Spleen (tissue), 11 donors: ENCODE data around the gene RNPEPL1. TPM values are rescaled to one million over a fixed set of nuclear protein-coding genes. Genes with fewer than 3 reads are reported as not detected.
A peak's percentile ranks its signal among the peaks of the same experiment; 100 is the strongest.

ENCODE experiments used
- DNase-seq: peaks from one replicate; pipeline ENCODE4 v3.0.0-alpha.2; 2020
- H3K27ac ChIP-seq, 8 donors: fragments of 200-600 bp; sonication (generic) in 7 of 8; 1 replicate in 4 of 8; 2 replicates in 4 of 8; pipeline versions ENCODE4 v1.5.0 to v1.8.0; 2016 to 2021; ENCODE audit warnings: inconsistent platforms in 4 of 8, mild to moderate bottlenecking in 4 of 8, moderate library complexity in 1 of 8
- H3K27me3 ChIP-seq, 7 donors: fragments of 200-600 bp; sonication (generic) in 6 of 7; replicated peaks in 1 of 7; 1 replicate in 4 of 7; 2 replicates in 3 of 7; pipeline versions ENCODE4 v1.5.0 to v1.8.0; 2016 to 2021; ENCODE audit warnings: inconsistent platforms in 3 of 7, mild to moderate bottlenecking in 1 of 7
- H3K36me3 ChIP-seq, 6 donors: fragments of 200-600 bp; sonication (generic) in 5 of 6; 1 replicate in 4 of 6; 2 replicates in 2 of 6; pipeline versions ENCODE4 v1.5.0 to v1.8.0; 2016 to 2021; ENCODE audit warnings: inconsistent platforms in 2 of 6
- H3K4me1 ChIP-seq, 6 donors: fragments of 200-600 bp; sonication (generic) in 5 of 6; 1 replicate in 3 of 6; 2 replicates in 3 of 6; pipeline versions ENCODE4 v1.5.0 to v1.8.0; 2016 to 2021; ENCODE audit warnings: inconsistent platforms in 3 of 6
- H3K4me3 ChIP-seq, 8 donors: fragments of 200-600 bp; sonication (generic) in 7 of 8; 1 replicate in 4 of 8; 2 replicates in 4 of 8; pipeline versions ENCODE4 v1.5.0 to v1.8.0; 2016 to 2021; ENCODE audit warnings: inconsistent platforms in 4 of 8, mild to moderate bottlenecking in 4 of 8, moderate library complexity in 2 of 8
- H3K9me3 ChIP-seq, 8 donors: fragments of 200-600 bp; sonication (generic) in 7 of 8; 1 replicate in 4 of 8; 2 replicates in 4 of 8; pipeline versions ENCODE4 v1.5.0 to v1.8.0; 2016 to 2021; ENCODE audit warnings: inconsistent platforms in 4 of 8
- POLR2A ChIP-seq, 3 donors: fragments of 450-650 bp; IDR thresholded peaks; one replicate each; pipeline ENCODE4 v1.5.1; 2017; ENCODE audit warnings: antibody characterized with exemption in 3 of 3, mild to moderate bottlenecking in 1 of 3
- POLR2AphosphoS5 ChIP-seq, 3 donors: sonication (generic); formaldehyde crosslinking; IDR thresholded peaks; one replicate each; pipeline ENCODE4 v1.5.1; 2017; ENCODE audit warnings: antibody characterized with exemption in 3 of 3
- WGBS, 5 donors: extraction: QIAGEN DNeasy Blood & Tissue Kit in 3 of 5; methylation state at CpG; one replicate each; pipeline versions ENCODE4 v1.1.5 to v1.1.7; 2013 to 2018; 5-methylcytosine and 5-hydroxymethylcytosine counted together
- intact Hi-C: fragments of 100-400 bp; cut with DNase I; formaldehyde crosslinking; loops from one replicate; pipeline ENCODE4 v1.15.0; 2023; ENCODE audit warnings: low total_unique reads
- polyA plus RNA-seq, 3 donors: library from polyadenylated mRNA; stranded (reverse); fragments of 200-250 nt; gene quantifications; one replicate each; pipeline ENCODE4 v1.2.1, GENCODE V29; 2013
- total RNA-seq, 7 donors: library from RNA; depleted of rRNA in 3 of 7; stranded (reverse); fragments of >200 nt in 3 of 7; fragmentation: NEBNext Ultra II Directional in 4 of 7; extraction: Animal tissue kit (Norgen Biotek cat#: 25700) in 4 of 7; gene quantifications; one replicate each; pipeline versions ENCODE4 v1.1.0 to v1.2.1, GENCODE V29; 2016 to 2021
- TF ChIP-seq, protein P1 (sequence below), 11 experiments: fragments of 200-600 bp in 7 of 11; fragments of 450-650 bp in 4 of 11; sonication (generic) in 4 of 11; IDR thresholded peaks in 8 of 11; conservative IDR thresholded peaks in 3 of 11; 1 replicate in 7 of 11; 2 replicates in 4 of 11; pipeline versions ENCODE4 v1.4.0 to v1.8.0; 2016 to 2021; ENCODE audit warnings: antibody characterized with exemption in 11 of 11, inconsistent platforms in 4 of 11, mild to moderate bottlenecking in 1 of 11
- donor health status: healthy with polysubstance abuse.
- donor health status: DM: no; HTN: no; CAD: no; lungs with moderate emphysema.
- donor health status: DM: no; HTN: no; CAD: no.
- donor health status: Bipolar disorder and iron deficiency.
- donor health status: healthy.
- donor health status: DM: no; HTN: no; CAD: no.
- donor health status: DM: yes; HTN: yes; CAD: no.

Gene RNPEPL1
- total and polyA plus RNA-seq, 10 donors = 57.2 to 165 (median 87.4) TPM

- H3K27ac ChIP-seq = peak overlapping the region in 4 of 8 donors; percentile 1 to 61 (median 50)
- H3K27me3 ChIP-seq = no peaks in the 10 kb centered on the region
- 69 to 93% (median 83%) methylated on average over 18 to 19 of the region's 19 CpGs for WGBS, 5 donors
- TF ChIP-seq POLR2A (IDR thresholded peaks at IDR 0.05) (no peak), POLR2AphosphoS5 (IDR thresholded peaks at IDR 0.05) (peak in 1 of 3 donors; percentile 25)
- TF ChIP-seq, protein P1, sequence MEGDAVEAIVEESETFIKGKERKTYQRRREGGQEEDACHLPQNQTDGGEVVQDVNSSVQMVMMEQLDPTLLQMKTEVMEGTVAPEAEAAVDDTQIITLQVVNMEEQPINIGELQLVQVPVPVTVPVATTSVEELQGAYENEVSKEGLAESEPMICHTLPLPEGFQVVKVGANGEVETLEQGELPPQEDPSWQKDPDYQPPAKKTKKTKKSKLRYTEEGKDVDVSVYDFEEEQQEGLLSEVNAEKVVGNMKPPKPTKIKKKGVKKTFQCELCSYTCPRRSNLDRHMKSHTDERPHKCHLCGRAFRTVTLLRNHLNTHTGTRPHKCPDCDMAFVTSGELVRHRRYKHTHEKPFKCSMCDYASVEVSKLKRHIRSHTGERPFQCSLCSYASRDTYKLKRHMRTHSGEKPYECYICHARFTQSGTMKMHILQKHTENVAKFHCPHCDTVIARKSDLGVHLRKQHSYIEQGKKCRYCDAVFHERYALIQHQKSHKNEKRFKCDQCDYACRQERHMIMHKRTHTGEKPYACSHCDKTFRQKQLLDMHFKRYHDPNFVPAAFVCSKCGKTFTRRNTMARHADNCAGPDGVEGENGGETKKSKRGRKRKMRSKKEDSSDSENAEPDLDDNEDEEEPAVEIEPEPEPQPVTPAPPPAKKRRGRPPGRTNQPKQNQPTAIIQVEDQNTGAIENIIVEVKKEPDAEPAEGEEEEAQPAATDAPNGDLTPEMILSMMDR (IDR thresholded peaks at IDR 0.05 in 8 of 11, conservative IDR thresholded peaks at IDR 0.05 in 3 of 11) = no peak
- peaks cover 0 to 33% (median 5%) of the 10 kb centered on the region in 6 donors for H3K36me3 ChIP-seq
- intact Hi-C loops = no loop called here
- H3K4me1 ChIP-seq = peaks cover 0 to 38% (median 8%) of the 10 kb centered on the region in 6 donors
- H3K4me3 ChIP-seq = peak overlapping the region in 1 of 8 donors; percentile 5
- DNase-seq = peak; percentile 70
- H3K9me3 ChIP-seq = no peaks in the 10 kb centered on the region
These were observed 36.8 kb downstream of the RNPEPL1 start for GRCh38 chr2:240604939-240605716.

DNA sequence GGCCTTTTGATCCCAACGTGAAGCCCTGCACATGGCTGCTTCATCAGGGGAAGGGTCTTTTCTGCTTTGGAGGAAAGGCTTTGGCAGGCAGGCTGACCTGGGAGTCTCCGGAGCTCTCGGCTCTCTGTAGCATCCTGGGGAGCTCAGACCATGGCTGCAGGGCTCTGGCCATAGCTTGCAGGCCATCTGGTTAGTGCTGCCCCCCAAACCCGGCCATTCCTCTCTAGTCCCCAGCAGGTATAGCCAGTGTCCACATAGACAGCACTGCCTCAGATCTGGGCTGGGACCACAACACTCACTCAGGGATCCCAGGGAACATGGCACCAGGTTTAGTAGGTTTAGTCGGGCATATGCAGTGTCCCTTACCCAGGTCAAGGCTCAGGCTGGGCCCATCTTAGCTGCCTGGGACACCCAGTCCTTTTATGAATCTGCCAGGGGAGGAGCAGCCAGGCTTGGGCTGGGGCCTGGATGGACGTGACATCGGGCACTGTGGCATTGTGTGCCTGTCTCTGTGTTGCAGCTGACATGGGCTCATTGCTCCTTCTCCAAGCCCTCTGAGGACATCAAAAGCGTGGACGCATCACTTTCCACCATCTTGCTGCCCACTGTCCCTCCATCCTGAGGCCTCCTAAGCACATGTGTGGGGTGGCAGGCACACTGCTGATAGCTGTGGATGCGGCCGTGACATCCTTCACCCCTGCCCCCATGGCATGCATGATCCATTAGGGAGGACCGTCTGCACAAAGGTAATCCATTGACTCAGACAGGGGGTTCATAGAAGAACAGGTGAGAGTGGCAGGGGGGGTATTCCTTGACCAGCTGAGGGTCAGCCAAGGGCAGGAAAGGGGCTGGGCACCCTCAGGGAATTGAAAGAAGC lies 37.8 kb downstream of the RNPEPL1 start:
- Histone ChIP-seq H3K4me3 (no peak overlapping the region), H3K36me3 (peaks cover 0 to 29% (median 0%) of the 10 kb centered on the region in 6 donors), H3K27me3 (no peaks in the 10 kb centered on the region), H3K9me3 (no peaks in the 10 kb centered on the region), H3K27ac (peak overlapping the region in 1 of 8 donors; percentile 61), H3K4me1 (peaks cover 0 to 31% (median 8%) of the 10 kb centered on the region in 6 donors)
- intact Hi-C loops = no loop called here
- TF ChIP-seq, protein P1 (IDR thresholded peaks at IDR 0.05 in 8 of 11, conservative IDR thresholded peaks at IDR 0.05 in 3 of 11) = no peak
- TF ChIP-seq POLR2AphosphoS5 (IDR thresholded peaks at IDR 0.05) = no peak
- TF ChIP-seq POLR2A (IDR thresholded peaks at IDR 0.05) = no peak
- 80 to 93% (median 86%) methylated on average over 8 to 12 of the region's 12 CpGs for WGBS, 5 donors
- peak; percentile 64 for DNase-seq

GRCh38 chr2:240611601-240612210 lies 43.4 kb downstream of the RNPEPL1 start:
- Histone ChIP-seq H3K9me3 (peaks cover 0 to 3% (median under 1%) of the 10 kb centered on the region in 8 donors), H3K36me3 (peaks cover 0 to 15% (median 0%) of the 10 kb centered on the region in 6 donors), H3K4me3 (no peak overlapping the region), H3K27ac (peak overlapping the region in 3 of 8 donors; percentile 26 to 69 (median 67)), H3K27me3 (no peaks in the 10 kb centered on the region), H3K4me1 (peaks cover 0 to 25% (median 10%) of the 10 kb centered on the region in 6 donors)
- WGBS, 5 donors = 60 to 75% (median 65%) methylated on average over 10 of the region's 10 CpGs
- peak; percentile 58 for DNase-seq
- intact Hi-C loops = no loop called here
- TF ChIP-seq POLR2AphosphoS5 (IDR thresholded peaks at IDR 0.05) (peak in 1 of 3 donors; percentile 56), POLR2A (IDR thresholded peaks at IDR 0.05) (no peak)
- TF ChIP-seq, protein P1 (IDR thresholded peaks at IDR 0.05 in 8 of 11, conservative IDR thresholded peaks at IDR 0.05 in 3 of 11) = no peak
